Stimulated activated CD4-positive, alpha-beta T cell treated with anti-CD3 and anti-CD28 coated beads, Interleukin-12 subunit alpha, Interleukin-12 subunit beta, amount 100 ng/mL, for 4 hours (primary cell): ENCODE measurements around the gene ARMH1.
A peak's percentile ranks its signal among the peaks of the same experiment; 100 is the strongest.
"Not testable (repeated sequence)": the region's sequence is repeated elsewhere in the genome, so short reads cannot be mapped to it uniquely, and the experiment has no call there.

Experiments
- DNase-seq: peaks from one replicate; pipeline ENCODE4 v3.0.0-alpha.2; 2020

Gene ARMH1

DNA sequence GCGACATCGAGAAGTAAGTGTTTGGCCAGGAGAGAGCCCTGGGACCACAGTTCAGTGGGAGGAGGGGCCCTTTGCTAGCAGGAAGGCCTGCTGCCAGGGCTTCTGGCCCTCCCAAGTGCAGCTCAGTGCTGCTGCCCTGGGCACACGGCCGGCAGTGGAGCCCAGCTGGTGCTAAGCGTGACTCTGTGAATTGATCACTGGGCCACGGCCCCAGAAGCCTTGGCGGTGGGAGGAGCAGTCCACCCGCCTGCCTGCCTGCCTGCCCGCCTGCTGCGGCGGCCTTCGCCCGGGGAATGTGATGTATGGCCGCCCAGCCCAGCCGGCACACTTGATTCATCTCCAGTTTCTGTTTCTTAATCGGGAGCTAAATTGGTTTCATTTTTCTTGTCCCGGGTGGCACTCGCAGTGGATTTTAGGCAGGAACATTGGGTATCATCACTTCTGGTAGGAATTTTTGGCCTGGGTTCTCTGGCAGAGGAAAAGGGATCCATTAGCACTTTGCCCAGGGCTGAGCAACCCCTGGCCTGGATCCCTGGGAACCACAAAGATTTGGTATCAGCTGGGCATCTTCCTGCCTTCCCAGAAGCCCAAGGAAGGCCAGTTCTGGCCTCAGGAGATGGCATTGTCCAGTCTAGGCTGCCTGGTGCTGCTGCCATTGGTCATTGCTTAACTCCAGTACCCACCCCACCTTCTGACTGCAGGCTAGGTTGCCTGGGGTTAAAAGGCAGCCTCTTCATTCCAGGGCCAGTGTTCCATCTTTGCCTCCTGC lies 28.9 kb upstream of the ARMH1 start:
- no peak for DNase-seq

DNA sequence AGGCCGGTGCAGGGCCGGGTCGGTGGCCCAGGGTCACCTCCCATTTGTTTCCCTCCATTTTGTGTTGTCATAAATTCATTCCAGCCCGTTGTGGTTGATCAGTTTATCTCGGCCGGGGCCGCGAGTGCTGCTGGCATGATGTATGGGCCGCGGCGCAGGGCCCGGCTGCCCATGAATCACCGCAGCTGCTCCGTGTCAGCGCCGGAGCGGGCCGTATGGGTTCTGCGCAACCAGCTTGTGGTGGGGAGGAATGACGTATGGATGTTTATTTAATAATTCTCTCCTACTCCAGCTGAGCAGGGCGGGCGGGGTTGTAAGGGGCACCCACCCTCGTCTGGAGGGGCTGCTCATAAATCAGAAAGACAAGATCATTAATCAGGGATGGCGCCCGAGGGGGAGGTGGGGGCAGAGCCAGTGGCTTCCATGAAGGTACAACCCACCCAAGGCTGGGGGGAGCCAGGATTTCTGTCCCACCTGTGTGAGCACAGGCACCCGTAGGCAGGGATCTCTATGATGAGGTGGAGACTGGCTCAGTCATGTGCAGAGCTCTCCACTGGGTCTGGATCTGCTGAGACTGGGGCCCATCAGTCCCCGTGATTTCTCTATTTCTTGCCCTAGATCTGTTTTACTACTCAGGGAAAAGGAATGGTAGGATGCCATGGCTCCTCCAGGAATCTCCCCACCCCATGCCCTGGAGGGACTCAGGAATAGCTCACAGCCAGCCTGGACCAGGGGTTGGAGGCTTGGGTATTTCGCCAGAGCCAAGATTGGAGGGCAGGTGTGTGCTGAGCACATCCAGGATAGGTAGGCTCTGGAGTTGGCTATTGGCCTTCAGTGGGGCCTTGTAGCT lies 28.0 kb upstream of the ARMH1 start:
- DNase-seq = no peak

DNA sequence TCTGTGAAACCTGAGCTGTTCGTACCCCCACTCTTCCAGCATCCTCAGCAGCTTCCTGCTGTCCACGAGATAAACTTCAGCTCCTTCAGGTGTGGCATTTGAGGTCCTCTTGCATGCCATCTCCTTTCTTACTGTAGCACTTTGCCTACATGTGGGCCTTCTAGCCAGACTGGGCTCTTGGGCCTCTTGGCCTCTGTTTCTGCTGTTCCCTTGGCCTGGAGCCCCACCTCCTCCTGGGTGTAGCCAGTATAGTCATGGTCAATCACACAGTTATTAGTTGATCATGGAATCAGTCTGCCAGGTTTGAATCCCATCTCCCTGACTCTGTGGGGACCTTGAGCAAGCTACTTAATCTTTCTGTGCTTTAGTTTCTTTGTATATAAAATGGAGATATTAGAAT lies 26.6 kb upstream of the ARMH1 start:
- no peak for DNase-seq

DNA sequence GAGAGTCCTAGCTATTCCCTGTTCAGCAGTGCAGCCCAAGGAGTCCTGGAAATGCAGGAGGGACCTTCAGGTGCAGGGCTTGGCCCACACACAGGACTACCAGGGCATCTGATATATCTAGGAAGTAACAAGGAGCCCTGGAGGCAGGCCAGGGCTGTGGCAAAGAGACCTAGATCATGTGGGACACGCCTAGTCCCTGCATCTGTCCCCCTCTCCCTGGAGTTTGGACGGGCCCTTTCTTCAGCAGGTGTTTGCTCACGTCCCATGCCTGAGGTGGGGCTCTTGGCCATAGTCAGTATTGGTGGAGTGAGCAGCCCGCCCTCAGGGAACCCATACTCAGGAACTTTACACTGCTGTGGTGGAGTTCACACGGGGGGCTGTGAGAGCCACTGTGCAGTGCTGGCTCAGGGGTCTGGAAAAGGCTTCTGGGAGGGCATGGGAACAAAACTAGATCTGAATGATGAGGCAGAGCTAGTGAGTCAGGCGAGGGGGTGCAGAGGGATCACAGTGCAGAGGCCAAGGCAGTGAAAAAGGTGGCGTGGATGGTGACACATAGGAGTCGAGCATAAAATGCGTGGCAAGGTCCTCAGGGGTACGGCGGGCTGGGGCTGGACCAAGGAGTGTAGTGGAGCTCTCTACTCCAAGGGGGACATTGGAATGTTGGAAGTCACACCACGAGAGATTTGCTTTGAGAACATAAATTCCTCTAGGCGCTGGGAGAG lies 25.8 kb upstream of the ARMH1 start:
- DNase-seq = no peak

DNA sequence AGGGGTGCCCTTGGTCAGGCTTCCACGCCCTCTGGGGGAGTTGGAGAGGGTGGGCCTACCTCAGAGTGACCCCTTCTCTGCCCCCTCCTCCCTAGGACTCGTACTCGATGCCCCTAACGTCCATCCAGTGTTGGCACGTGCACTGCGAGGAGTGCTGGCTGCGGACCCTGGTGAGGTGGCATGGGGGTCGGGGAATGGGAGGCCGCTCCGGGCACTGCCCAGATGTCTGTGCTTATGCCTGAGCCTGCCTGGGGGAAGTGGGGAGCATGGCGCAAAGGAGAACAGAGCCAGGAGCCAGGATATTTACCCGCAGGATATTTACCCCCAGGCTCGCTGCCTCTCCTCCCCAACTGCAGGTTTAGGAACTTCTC lies 24.7 kb upstream of the ARMH1 start:
- no peak for DNase-seq

DNA sequence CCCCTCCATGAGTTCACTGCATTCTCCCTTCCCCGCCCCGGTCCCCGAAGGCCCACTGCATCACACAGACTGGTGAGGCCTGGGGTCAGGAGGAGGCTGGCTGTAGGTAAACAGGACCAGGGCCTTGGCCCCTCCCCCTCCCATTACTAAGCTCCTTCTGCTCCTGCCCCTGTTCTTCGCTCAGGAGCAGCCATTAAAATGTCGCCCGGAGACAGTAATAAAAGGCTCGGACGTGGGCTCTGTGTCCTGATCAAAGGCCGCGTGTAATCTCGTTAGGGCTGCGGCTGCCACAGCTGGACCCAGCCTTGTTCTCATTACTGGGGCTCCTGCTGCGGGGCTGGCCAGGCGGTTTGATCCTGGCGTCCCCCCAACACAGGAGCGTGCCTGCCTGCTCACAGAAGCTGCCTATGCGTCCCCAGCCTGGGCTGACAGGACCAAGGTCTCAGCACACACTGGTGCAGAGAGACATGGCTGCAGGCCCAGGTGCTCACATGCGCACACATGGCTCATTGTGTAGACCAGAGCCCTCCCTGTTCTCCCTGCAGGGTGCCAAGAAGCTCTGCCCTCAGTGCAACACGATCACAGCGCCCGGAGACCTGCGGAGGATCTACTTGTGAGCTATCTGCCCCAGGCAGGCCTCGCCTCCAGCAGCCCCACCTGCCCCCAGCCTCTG lies 24.2 kb upstream of the ARMH1 start:
- no peak for DNase-seq

DNA sequence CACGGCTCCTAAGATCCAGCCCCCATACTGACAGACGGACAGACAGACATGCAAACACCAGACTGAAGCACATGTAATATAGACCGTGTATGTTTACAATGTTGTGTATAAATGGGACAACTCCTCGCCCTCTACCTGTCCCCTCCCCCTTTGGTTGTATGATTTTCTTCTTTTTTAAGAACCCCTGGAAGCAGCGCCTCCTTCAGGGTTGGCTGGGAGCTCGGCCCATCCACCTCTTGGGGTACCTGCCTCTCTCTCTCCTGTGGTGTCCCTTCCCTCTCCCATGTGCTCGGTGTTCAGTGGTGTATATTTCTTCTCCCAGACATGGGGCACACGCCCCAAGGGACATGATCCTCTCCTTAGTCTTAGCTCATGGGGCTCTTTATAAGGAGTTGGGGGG lies 23.4 kb upstream of the ARMH1 start:
- DNase-seq = no peak

DNA sequence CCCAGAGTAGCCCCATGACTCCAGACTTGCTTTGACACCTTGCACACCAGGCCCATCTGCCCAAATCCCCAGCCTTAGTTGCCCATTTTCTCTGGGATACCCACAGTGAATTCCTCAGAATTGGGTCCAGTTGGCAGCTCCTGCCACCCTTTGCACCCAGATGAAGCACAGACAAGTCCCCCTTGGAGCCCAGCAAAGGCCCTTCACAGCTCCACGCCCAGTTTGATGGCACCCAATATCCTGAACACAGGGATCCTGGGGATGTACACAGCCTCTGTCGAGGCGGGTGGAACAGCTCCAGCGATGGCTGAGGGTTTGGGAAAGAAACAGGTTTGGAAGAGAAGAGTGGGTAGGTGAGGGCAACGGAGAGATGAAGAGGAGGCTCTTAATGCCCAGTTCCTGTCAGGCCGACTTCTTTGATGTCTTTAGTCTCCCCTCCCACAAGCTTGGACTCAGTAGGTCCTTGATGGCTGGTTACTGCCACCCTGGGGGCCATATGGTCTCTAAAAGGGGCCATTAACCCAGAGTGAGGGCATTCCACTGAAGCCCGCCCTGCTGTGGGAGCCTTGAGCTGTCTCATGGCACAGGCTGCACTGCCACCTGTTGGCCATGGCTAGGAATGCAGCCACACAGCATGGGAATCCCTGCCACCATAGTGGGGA lies 21.9 kb upstream of the ARMH1 start:
- DNase-seq = peak; percentile 75

DNA sequence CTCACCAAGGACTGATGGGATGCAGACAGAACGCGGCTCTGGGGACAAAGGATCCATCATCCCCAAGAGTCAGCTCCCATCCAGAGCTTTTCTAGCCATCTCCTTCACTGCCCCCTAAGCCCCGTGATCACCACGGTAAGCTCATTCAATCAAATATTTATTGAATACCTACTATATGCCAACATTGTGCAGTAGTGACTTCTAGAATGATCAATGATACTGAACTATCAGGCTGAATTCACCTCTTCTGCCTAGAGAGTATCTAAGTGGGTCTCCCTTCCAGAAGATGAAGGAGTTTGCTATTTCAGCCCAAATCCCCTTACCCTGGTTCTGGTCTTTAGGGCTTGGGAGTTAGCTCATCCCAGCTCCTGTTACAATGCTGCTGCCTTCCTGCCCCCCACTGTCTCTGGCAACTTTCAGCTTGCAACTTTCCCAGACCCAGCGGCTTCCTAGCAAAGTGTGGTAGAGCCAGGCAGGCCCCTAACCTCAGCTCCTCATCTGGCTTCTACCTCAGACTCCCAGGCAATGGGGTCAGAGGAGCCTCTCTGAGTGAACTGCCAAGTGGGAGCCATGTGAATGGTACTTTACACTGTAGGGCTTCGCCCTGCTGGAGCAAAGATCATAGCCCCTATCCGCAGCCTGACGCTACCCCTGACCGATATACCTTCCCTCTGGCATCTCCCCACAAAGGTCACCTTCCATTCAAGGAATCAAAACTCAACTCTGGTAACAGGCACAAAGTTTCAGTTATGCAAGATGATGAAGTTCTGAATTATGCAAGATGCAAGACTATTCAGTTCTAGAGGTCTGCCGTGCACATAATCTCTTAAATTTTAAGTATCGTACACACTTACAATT lies 21.2 kb upstream of the ARMH1 start:
- no peak for DNase-seq

DNA sequence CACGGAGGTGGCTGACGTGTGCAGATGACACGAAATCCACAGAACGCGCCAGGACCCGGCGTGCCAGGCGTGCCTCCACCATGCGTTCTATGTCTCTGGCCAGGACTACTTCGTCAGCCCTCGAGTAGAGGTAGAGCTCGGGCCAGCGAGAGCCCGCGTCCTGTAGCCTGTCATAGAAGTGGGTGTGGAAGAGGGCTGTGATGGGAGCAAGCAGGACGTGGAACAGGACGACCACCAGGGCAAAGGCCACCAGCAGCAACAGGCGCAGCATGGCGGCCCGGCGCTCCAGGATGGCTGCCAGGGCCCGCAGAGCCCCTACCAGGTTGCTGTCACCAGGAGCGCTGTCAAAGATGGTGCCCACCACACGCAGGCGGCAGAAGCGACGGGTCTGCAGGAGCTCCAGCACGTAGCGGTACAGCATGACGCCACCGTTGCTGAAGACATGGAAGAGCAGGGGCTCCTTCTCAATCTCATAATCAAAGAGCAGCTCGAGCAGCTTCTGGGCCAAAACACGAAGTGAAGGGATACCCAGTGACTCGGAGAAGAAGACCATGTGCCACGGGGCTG lies 19.8 kb upstream of the ARMH1 start:
- DNase-seq = no peak

DNA sequence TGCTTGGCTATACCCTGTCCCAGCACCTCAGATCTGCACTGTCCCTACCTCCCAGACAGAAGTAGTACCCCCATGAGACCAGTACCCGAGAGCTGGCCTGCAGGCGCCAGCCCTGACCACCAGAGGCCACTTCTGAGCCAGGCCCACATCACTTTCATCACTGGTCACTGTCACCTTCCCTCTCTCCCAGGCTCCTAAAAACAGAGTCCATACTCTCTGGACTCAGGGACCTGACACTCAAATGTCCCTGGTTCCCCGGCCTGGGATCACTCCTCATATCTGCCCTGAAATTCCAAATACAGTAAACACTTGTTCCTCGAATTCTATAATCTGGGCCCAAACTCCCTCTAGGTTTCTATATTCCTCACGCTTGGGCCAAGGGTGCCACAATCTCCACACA lies 18.9 kb upstream of the ARMH1 start:
- no peak for DNase-seq

DNA sequence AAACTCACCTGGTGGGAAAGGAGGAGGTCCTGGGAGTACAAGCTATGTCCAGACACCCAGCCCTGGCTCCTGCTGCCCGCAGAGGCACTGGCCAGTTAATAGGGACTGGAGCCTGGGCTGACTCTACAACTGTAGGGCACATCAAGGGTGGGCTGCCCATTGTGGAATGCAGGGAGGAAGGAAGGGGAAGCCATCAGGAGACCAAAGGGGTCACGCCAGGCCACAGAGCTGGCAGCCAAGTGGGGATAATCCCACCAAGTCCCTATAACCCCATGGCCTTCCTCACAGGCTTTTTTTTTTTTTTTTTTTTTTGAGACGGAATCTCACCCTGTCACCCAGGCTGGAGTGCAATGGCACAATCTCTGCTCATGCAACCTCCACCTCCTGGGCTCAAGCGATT lies 14.9 kb upstream of the ARMH1 start:
- DNase-seq = no peak

DNA sequence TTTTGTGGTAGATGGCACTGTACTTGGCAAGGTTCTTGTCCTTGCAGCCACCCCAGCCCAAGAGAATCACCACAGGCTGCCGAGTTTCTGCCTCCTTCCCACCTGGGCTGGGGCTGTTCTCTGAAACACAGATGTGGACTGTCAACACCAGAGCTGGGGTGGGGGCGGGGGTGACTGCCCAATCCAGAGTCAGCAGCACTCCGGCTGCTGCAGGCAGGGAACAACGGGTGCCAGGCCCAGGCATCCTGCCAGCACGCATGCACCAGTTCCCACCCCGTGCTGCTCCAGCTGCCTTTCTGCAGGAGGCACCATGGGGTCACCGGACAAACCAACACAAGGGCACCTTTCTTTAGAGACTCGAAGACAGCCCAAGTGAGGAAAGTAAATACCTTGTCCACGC lies 14.3 kb upstream of the ARMH1 start:
- no peak for DNase-seq

DNA sequence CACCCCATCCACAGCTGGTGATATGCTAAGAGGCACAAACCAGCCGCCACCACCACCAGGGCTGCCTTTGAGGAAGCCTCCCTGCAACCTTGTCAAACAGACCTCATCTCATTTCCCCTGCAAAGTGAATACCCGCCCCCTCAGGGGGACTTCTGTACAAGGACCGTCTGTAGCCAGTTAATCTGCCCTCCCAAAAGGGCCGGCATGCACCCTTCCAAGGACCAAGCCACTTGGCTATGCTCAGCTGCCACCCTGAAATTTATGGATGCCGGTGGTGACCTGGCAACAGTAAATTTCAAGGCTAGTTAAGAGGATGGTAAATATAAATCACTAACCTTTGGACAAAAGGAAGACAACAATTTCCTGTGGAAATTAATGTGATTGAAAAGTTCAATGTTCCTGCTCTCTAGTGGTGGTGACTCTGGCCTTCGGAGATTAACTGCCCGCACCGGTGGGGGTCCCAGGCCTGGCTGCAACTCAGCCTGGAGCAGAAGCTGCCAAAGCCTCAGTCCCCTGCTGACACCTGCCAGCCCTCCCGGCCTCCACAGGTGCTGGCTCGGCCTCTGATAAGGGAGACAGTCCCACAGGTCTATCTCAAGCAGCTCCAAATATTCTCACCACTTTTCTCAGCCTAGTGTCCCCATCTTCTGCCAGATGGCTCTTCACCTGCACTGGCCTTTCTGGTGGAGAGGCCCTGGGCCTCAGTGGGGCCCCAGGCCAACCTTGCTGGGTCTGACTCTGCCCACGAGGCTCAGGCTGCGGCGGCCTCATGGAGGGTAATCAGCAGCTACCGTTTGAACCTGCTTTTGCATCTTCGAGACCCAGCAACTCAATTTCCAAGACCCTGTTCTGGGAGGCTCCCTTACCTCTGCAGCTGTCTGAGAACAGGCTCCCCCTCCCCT lies 12.5 kb upstream of the ARMH1 start:
- no peak for DNase-seq

DNA sequence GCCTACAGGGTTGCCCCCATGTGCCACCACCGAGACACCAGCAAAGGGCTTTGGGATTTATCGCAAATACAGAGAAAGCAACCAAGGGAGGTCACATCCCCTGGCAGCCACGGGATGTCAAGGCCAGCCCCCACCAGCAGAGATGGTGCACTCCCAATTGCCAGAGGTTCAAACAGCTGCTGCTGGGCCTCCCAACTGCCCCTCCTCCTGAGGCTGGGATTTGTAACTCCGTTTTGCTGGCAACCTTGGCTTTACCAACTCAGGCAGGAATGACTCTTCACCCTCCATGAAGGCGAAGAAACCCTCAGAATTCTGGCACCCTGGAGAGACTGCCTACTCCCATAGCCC lies 11.9 kb upstream of the ARMH1 start:
- no peak for DNase-seq

DNA sequence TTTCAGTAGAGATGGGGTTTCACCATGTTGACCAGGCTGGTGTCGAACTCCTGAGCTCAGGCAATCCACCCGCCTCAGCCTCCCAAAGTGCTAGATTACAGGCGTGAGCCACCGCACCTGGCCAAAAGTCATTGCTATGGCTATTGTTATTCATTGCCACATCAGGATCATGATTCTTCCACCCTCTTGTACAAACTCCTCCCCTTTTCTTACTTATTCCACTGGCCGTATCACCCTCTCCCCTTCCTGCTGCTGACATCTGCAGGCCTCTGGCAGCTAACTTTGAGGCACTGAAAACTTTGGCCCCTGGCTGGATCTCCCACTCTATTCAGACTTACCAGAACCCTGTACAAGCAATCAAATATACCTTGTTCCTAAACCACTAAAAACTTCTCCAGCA lies 11.1 kb upstream of the ARMH1 start:
- DNase-seq = no peak

DNA sequence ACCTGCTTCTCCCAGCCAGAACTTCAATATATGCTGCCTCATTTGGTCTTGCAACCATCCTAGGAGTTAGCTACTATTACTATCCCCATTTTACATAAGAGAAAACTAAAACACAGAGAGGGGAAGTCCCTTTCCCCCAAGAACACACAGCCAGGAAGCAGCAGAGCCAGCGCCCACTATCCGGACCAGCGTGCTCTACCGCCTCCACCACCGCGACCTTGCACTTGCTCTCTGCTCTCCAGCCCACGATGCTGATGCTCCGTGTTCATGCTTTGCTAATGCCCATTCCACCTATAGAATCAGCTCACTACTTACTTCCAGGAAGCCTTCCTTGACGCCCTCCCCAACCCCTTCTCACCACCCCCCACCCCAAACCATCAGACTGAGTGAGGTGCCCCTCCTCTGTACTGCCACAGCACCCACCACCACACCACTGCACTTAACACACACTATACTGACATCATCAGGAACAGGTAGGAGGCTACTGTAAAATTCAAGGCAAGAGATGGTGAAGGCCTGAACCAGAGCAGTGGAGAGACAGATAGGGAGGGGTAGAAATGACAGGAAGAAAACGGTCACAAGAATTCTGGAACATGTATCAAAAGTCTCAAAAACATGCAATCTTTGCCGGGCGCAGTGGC lies 9.7 kb upstream of the ARMH1 start:
- DNase-seq = peak; percentile 37

DNA sequence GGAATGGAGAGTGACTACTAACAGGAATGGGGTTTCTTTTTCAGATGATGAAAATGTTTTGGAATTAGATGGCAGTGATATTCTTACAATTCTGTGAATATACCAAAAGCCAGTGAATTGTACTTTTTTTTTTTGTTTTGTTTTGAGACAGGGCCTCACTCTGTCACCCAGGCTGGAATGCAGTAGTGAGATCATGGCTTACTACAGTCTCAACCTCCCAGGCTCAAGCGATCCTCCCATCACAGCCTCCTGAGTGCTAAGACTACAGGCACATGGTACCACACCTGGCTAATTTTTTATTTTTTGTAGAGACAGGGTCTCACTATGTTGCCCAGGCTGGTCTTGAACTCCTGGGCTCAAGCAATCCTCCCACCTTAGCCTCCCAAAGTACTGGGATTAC lies 7.8 kb upstream of the ARMH1 start:
- not testable (repeated sequence) for DNase-seq

DNA sequence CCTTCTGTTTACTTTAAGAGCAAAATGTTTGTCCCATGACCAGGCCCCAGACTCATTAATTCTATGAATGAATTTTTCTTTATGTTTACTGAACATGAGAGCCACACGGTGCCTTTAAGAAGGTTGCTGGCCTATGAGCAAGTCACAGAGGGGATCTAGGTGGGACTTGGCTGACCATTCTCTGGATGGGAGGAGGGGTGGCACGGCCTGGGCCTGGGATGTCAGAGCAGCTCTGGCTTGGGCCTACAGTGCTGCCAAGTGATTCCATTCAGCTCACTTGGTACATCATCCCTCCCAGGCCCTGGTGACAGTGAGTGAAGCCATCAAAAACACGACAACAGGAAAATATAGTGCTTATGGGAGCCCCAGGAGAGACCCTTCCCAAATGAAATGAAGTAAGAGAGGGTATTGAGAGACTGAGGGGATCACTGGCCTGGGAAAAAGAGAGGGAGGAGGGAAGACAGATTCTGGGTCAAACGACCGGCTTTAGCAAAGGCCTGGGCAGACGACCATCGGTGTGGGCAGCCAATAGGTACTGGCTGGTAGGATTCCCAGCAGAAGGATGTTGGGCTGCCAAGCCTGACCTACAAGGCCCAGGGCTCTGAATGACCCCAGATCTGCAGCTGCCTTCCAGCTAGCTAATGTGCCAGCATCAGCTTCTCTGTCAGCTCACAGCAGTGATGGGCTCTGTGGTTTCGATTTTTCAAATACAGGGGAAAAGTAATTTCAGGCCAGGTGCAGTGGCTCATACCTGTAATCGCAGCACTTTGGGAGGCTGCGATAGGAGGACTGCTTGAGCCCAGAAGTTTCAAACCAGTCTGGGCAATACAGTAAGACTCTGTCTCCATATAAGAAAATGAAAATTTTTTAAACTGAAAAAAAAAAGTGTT lies 3.5 kb upstream of the ARMH1 start:
- no peak for DNase-seq
